Erythroblast (primary cell): ENCODE measurements around the gene CBFA2T2.

ENCODE experiments used
- GATA1 ChIP-seq: IDR thresholded peaks from 2 replicates; pipeline ENCODE4 v1.6.1; 2011; ENCODE audit warnings: low read depth, mild to moderate bottlenecking, control low read depth, low read length, moderate library complexity
- POLR2A ChIP-seq: IDR thresholded peaks from 2 replicates; pipeline ENCODE4 v1.6.1; 2011; ENCODE audit warnings: mild to moderate bottlenecking, low read length

DNA sequence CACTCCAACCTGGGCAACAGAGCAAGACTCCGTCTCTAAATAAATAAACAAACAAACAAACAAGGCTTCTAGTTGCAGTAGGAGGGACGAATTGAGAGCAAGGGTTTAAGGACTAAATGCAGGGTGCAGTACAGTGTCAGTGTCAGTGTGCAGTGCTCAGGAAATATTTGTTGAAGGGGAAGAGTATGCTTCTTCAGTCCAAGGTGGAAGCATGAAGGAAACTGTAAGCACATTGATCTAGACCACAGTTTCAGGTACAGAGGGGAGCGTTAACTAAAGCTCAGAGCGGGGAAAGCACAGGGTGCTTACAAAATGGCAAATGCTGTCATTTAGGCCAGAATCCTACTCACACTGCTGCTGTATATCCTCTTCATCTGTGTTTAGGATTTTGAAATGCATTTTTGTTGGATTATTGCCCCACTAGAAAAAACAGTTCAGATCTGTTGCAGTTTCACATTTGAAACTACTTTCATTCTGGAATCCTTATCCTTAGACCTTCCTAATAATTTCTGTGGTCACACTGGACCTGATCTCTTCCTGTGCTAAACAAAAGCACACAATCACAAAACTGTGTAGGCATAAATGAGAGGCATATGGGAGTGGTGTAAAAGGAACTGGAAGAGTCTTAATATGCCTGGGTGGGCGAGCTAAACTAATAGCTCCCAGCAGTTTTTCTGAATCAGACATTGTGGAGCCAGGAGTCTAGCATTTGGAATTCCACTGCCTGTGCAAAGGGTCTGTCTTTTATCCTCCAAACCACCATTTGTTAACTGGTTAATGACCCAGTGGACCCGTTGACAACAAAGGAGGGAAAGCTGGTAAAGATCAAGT is 41.4 kb downstream of the CBFA2T2 start:
- TF ChIP-seq POLR2A (no peak), GATA1 (no peak)
